Measurements from ENCODE around the gene TBC1D10B. TPM values are rescaled to one million over a fixed set of nuclear protein-coding genes. Genes with fewer than 3 reads are reported as not detected.

Gene TBC1D10B
- total RNA-seq, 2 experiments from 2014 or later, result 12.7 to 14.7 TPM

DNA sequence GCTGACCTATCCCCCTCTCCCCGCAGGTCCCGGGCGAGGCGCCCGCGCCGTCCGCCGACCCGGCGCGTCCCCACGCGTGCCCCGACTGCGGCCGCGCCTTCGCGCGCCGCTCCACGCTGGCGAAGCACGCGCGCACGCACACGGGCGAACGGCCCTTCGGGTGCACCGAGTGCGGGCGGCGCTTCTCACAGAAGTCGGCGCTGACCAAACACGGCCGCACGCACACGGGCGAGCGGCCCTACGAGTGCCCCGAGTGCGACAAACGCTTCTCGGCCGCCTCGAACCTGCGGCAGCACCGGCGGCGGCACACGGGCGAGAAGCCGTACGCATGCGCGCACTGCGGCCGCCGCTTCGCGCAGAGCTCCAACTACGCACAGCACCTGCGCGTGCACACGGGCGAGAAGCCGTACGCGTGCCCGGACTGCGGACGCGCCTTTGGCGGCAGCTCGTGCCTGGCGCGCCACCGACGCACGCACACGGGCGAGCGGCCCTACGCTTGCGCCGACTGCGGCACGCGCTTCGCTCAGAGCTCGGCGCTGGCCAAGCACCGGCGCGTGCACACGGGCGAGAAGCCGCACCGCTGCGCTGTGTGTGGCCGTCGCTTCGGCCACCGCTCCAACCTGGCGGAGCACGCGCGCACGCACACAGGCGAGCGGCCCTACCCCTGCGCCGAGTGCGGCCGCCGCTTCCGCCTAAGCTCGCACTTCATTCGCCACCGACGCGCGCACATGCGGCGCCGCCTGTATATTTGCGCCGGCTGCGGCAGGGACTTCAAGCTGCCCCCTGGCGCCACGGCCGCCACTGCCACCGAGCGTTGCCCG, 47.4 kb upstream of the TBC1D10B start:
- H3K4me3 ChIP-seq (ENCODE audit: low read length), result peak overlapping the region; percentile 53
- H3K9me3 ChIP-seq (ENCODE audit: control insufficient read depth in 1 of 2, insufficient read depth in 1 of 2, low read length in 2 of 2), result no peaks in the 10 kb centered on the region
- ChIA-PET CTCF (interaction anchor here (0.7 to 2.3 kb wide), 9 partner anchors 8 to 275 kb away, joined by 3 to 13 read pairs (median 3); partner anchors contain the start of genes DCTPP1, ZNF48 and ZNF771), POLR2A (interaction anchor here (0.5 to 4.9 kb wide), 64 partner anchors 9 to 766 kb away, joined by 3 to 119 read pairs (median 6); partner anchors contain the start of genes ALDOA, CD2BP2, CORO1A and DCTPP1)
- TF ChIP-seq, protein P1, sequence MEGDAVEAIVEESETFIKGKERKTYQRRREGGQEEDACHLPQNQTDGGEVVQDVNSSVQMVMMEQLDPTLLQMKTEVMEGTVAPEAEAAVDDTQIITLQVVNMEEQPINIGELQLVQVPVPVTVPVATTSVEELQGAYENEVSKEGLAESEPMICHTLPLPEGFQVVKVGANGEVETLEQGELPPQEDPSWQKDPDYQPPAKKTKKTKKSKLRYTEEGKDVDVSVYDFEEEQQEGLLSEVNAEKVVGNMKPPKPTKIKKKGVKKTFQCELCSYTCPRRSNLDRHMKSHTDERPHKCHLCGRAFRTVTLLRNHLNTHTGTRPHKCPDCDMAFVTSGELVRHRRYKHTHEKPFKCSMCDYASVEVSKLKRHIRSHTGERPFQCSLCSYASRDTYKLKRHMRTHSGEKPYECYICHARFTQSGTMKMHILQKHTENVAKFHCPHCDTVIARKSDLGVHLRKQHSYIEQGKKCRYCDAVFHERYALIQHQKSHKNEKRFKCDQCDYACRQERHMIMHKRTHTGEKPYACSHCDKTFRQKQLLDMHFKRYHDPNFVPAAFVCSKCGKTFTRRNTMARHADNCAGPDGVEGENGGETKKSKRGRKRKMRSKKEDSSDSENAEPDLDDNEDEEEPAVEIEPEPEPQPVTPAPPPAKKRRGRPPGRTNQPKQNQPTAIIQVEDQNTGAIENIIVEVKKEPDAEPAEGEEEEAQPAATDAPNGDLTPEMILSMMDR (IDR thresholded peaks at IDR 0.05), result no peak
- no peaks in the 10 kb centered on the region for H3K27me3 ChIP-seq (ENCODE audit: control insufficient read depth in 1 of 2, insufficient read depth in 2 of 2, low read length in 2 of 2)
- H3K27me3 Mint-ChIP-seq, result no peaks in the 10 kb centered on the region
- H3K36me3 Mint-ChIP-seq (ENCODE audit: low read depth), result peaks cover 26% of the 10 kb centered on the region
- peaks cover 16% of the 10 kb centered on the region for H3K4me1 ChIP-seq (ENCODE audit: insufficient read depth, low read length)
- H3K27ac ChIP-seq (ENCODE audit: low read depth in 1 of 2, low read length in 2 of 2), result peak overlapping the region; percentile 73
- H3K4me1 Mint-ChIP-seq (ENCODE audit: low read depth), result peaks cover 21% of the 10 kb centered on the region
- H3K9me3 Mint-ChIP-seq, result no peaks in the 10 kb centered on the region
- H3K36me3 ChIP-seq (ENCODE audit: insufficient read depth, low read length), result peaks cover 11% of the 10 kb centered on the region
- DNase-seq, result peak; percentile 77 to 98 (median 88)
- peak; percentile 85 for ATAC-seq (ENCODE audit: poor library complexity)
- peak overlapping the region; percentile 86 for H3K27ac Mint-ChIP-seq
- intact Hi-C loops (cut with DNase I, micrococcal nuclease), result loop anchor here in 1 of 2 experiments (1.0 to 10.0 kb wide), 3 partner anchors 294 to 353 kb away; partner anchors contain the start of genes ALDOA, MAPK3, TBX6 and YPEL3
- peak overlapping the region; percentile 80 for H3K4me3 Mint-ChIP-seq

DNA sequence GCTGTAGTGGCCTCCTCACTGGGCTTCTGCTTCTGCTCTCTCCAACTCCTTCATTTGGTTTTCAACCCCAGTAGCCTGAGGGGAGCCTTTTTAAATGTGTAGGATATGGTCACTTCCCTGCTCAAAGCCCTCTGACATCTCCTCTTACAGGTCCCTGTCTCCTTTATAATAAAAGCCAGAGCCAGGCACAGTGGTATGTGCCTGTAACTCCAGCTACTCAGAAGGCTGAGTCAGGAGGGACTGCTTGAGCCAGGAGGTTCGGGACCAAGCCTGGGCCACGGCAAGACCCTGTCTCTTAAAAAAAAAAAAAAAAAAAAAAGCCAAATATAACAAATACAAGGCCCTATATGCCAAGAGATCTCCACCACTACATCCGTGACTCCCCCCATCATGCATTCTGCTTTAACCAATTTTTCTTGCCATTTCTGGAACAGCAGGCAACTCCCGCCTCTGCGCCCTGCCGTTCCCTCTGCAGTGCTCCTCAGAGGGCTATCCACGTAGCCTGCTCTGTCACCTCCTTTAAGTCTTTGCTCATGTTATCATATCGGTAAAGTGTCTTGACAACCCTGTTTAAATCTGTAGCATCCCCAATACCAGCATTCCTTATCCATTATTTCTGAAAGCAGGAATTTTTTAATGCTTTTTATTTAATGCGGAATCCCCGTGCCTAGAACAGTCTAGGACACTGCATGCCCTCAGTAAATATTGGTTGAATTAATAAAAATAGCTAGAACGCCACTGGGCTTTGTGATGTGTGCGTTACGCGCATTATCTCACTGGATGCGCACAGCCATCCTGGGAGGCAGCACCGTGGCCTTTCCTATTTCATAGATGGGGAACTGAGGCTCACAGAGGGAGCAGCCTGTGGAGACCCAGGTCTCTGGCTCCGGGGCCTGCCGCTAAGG, 46.6 kb upstream of the TBC1D10B start:
- no peaks in the 10 kb centered on the region for H3K27me3 ChIP-seq (ENCODE audit: control insufficient read depth in 1 of 2, insufficient read depth in 2 of 2, low read length in 2 of 2)
- peaks cover 16% of the 10 kb centered on the region for H3K4me1 ChIP-seq (ENCODE audit: insufficient read depth, low read length)
- peaks cover 7% of the 10 kb centered on the region for H3K36me3 ChIP-seq (ENCODE audit: insufficient read depth, low read length)
- H3K9me3 ChIP-seq (ENCODE audit: control insufficient read depth in 1 of 2, insufficient read depth in 1 of 2, low read length in 2 of 2), result no peaks in the 10 kb centered on the region
- Mint-ChIP-seq H3K4me3 (peak overlapping the region; percentile 80), H3K27ac (peak overlapping the region; percentile 85), H3K27me3 (no peaks in the 10 kb centered on the region), H3K9me3 (no peaks in the 10 kb centered on the region), H3K4me1 (ENCODE audit: low read depth) (peaks cover 21% of the 10 kb centered on the region), H3K36me3 (ENCODE audit: low read depth) (peaks cover 27% of the 10 kb centered on the region)
- POLR2A ChIA-PET, result interaction anchor here (0.6 to 4.9 kb wide), 57 partner anchors 9 to 701 kb away, joined by 3 to 119 read pairs (median 6); partner anchors contain the start of genes ALDOA, CD2BP2, CORO1A and DCTPP1
- no peak for ATAC-seq (ENCODE audit: poor library complexity)
- H3K27ac ChIP-seq (ENCODE audit: low read depth in 1 of 2, low read length in 2 of 2), result peak overlapping the region in 1 of 2 donors; percentile 73
- CTCF ChIA-PET, result interaction anchor here (0.9 to 2.3 kb wide), 8 partner anchors 8 to 274 kb away, joined by 3 to 13 read pairs (median 6); partner anchors contain the start of genes DCTPP1 and ZNF771
- intact Hi-C loops (cut with DNase I, micrococcal nuclease), result loop anchor here in 1 of 2 experiments (1.0 to 10.0 kb wide), 3 partner anchors 294 to 352 kb away; partner anchors contain the start of genes ALDOA, MAPK3, TBX6 and YPEL3
- no peak for DNase-seq
- peak overlapping the region; percentile 53 for H3K4me3 ChIP-seq (ENCODE audit: low read length)
- TF ChIP-seq, protein P1 (IDR thresholded peaks at IDR 0.05), result no peak

All from CD4-positive, alpha-beta T cell (primary cell).